ENCODE measurements around the gene NEMP2. TPM values are rescaled to one million over a fixed set of nuclear protein-coding genes. Genes with fewer than 3 reads are reported as not detected.

NEMP2 gene
- total RNA-seq, 4 donors from 2014 or later: 5.6 to 9.0 (median 7.3) TPM

Small RNA genes within 50 kb of the gene (small RNA-seq; reads per million reads assigned to genes)
- gene RN7SKP179: not detected

Other genes starting within 250 kb of the NEMP2 start
- 10 to 100 TPM; 27.5 to 40.1 (median 32.7) TPM for gene HIBCH, start 214.9 kb downstream of the NEMP2 start, total RNA-seq
- gene INPP1, start 191.1 kb downstream of the NEMP2 start, total RNA-seq: 10 to 100 TPM; 15.6 to 45.3 (median 21.2) TPM
- gene MFSD6, start 126.4 kb downstream of the NEMP2 start, total RNA-seq: 100 to 1,000 TPM; 132 to 189 (median 182) TPM
- 10 to 100 TPM; 64.1 to 90.8 (median 83.0) TPM for gene NAB1, start 114.4 kb upstream of the NEMP2 start, total RNA-seq

Data from thyroid gland (tissue), 4 donors.